ENCODE measurements around the gene SGMS1.

Gene SGMS1

DNA sequence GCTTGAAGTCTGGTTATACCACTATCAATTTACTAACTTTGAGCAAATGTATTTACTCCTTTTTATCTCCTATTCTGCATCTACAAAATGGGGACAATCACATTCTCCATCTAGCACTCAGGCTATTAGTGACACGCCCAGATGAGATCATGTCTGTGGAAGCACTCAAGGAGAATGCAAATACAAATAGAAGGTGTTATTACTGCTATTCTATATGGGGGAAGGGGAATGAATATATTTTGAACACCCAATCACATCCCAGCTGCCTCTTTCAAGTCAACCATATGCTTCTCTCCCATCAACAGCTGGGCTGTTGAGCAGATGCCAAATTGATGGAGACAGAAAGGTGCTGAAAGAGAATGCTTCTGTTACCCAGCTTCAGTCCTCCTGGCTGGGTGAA lies 23.5 kb downstream of the SGMS1 start:
- H3K9ac ChIP-seq (ENCODE audit: low read length) = no peak overlapping the region
- no peak overlapping the region for H3K27ac ChIP-seq (ENCODE audit: low read depth, low read length)
- H3K79me2 ChIP-seq (ENCODE audit: insufficient read depth, low read length) = peaks cover 40% of the 10 kb centered on the region
- H2AFZ ChIP-seq (ENCODE audit: low read depth, low read length, severe bottlenecking) = no peak overlapping the region
- H3K27me3 ChIP-seq (ENCODE audit: low read length) = no peaks in the 10 kb centered on the region
- TF ChIP-seq CTCF (IDR thresholded peaks at IDR 0.05; ENCODE audit: insufficient read depth, low read length, poor library complexity, severe bottlenecking) (no peak), EZH2phosphoT487 (conservative IDR thresholded peaks at IDR 0.05; ENCODE audit: low read length) (no peak)
- H3K9me3 ChIP-seq (ENCODE audit: insufficient read depth, low read length) = no peaks in the 10 kb centered on the region
- no peaks in the 10 kb centered on the region for H3F3A ChIP-seq (ENCODE audit: insufficient read depth)
- H4K20me1 ChIP-seq (ENCODE audit: low read depth, low read length) = no peaks in the 10 kb centered on the region
- no peak overlapping the region for H3K4me2 ChIP-seq (ENCODE audit: low read depth, low read length, poor library complexity, severe bottlenecking)
- H3K9me2 ChIP-seq (replicated peaks; ENCODE audit: insufficient read depth, low read length) = no peaks in the 10 kb centered on the region
- H3K4me3 ChIP-seq (ENCODE audit: insufficient read depth, low read length, poor library complexity, severe bottlenecking) = no peak overlapping the region
- no peaks in the 10 kb centered on the region; the same call in 1 of the 2 replicates for H3K36me3 ChIP-seq (ENCODE audit: low read length)

GRCh38 chr10:50596897-50597296 lies 26.9 kb downstream of the SGMS1 start:
- TF ChIP-seq EZH2phosphoT487 (conservative IDR thresholded peaks at IDR 0.05; ENCODE audit: low read length) (no peak), CTCF (IDR thresholded peaks at IDR 0.05; ENCODE audit: insufficient read depth, low read length, poor library complexity, severe bottlenecking) (no peak)
- Histone ChIP-seq H3K9ac (ENCODE audit: low read length) (no peak overlapping the region), H3K9me3 (ENCODE audit: insufficient read depth, low read length) (no peaks in the 10 kb centered on the region), H3K79me2 (ENCODE audit: insufficient read depth, low read length) (peaks cover 35% of the 10 kb centered on the region), H3K4me2 (ENCODE audit: low read depth, low read length, poor library complexity, severe bottlenecking) (no peak overlapping the region), H3K36me3 (ENCODE audit: low read length) (no peaks in the 10 kb centered on the region), H3F3A (ENCODE audit: insufficient read depth) (no peaks in the 10 kb centered on the region), H3K27me3 (ENCODE audit: low read length) (no peaks in the 10 kb centered on the region), H2AFZ (ENCODE audit: low read depth, low read length, severe bottlenecking) (no peak overlapping the region), H3K27ac (ENCODE audit: low read depth, low read length) (no peak overlapping the region), H4K20me1 (ENCODE audit: low read depth, low read length) (no peaks in the 10 kb centered on the region), H3K4me3 (ENCODE audit: insufficient read depth, low read length, poor library complexity, severe bottlenecking) (no peak overlapping the region), H3K9me2 (replicated peaks; ENCODE audit: insufficient read depth, low read length) (no peaks in the 10 kb centered on the region)

- H3K4me2 ChIP-seq (ENCODE audit: low read depth, low read length, poor library complexity, severe bottlenecking) = no peak overlapping the region
- H3F3A ChIP-seq (ENCODE audit: insufficient read depth) = no peaks in the 10 kb centered on the region
- H3K9ac ChIP-seq (ENCODE audit: low read length) = no peak overlapping the region
- no peak overlapping the region for H2AFZ ChIP-seq (ENCODE audit: low read depth, low read length, severe bottlenecking)
- no peaks in the 10 kb centered on the region for H3K9me2 ChIP-seq (replicated peaks; ENCODE audit: insufficient read depth, low read length)
- H3K27ac ChIP-seq (ENCODE audit: low read depth, low read length) = no peak overlapping the region
- no peaks in the 10 kb centered on the region for H4K20me1 ChIP-seq (ENCODE audit: low read depth, low read length)
- TF ChIP-seq EZH2phosphoT487 (conservative IDR thresholded peaks at IDR 0.05; ENCODE audit: low read length) (no peak), CTCF (IDR thresholded peaks at IDR 0.05; ENCODE audit: insufficient read depth, low read length, poor library complexity, severe bottlenecking) (no peak)
- no peaks in the 10 kb centered on the region for H3K36me3 ChIP-seq (ENCODE audit: low read length)
- no peak overlapping the region for H3K4me3 ChIP-seq (ENCODE audit: insufficient read depth, low read length, poor library complexity, severe bottlenecking)
- H3K9me3 ChIP-seq (ENCODE audit: insufficient read depth, low read length) = no peaks in the 10 kb centered on the region
- no peaks in the 10 kb centered on the region for H3K27me3 ChIP-seq (ENCODE audit: low read length)
- H3K79me2 ChIP-seq (ENCODE audit: insufficient read depth, low read length) = peaks cover 37% of the 10 kb centered on the region
Observed at GRCh38 chr10:50596456-50596855, 27.3 kb downstream of the SGMS1 start.
